Natural killer cell (primary cell): ENCODE results near the gene CFAP299. TPM values are rescaled to one million over a fixed set of nuclear protein-coding genes. Genes with fewer than 3 reads are reported as not detected.
A peak's percentile ranks its signal among the peaks of the same experiment; 100 is the strongest.

Experiments used
- ATAC-seq, 3 donors: fragments of 150-1000 bp in 2 of 3; fragments of 200-7000 bp in 1 of 3; cut with Tn5 transposase; 1 replicate in 1 of 3; 2 replicates in 2 of 3; pipeline ENCODE4 v1.10.0; 2021; ENCODE audit warnings: mild to moderate bottlenecking in 2 of 3, moderate library complexity in 2 of 3
- DNase-seq, 2 donors: peaks; one replicate each; pipeline versions ENCODE4 v3.0.0 to v3.0.0-alpha.2; 2013 to 2021; ENCODE audit warnings: mixed read lengths in 1 of 2
- H3K27ac ChIP-seq: one replicate; pipeline ENCODE4 v1.5.1; 2013; ENCODE audit warnings: mild to moderate bottlenecking, low read length
- H3K27me3 ChIP-seq: one replicate; pipeline ENCODE4 v1.6.1; 2013; ENCODE audit warnings: low read length; ENCODE audit not compliant: control insufficient read depth, insufficient read depth
- H3K36me3 ChIP-seq: one replicate; pipeline ENCODE4 v1.6.1; 2013; ENCODE audit warnings: low read length; ENCODE audit not compliant: control insufficient read depth, insufficient read depth
- H3K4me1 ChIP-seq: one replicate; pipeline ENCODE4 v1.6.1; 2013; ENCODE audit warnings: low read length; ENCODE audit not compliant: control insufficient read depth, insufficient read depth
- H3K4me3 ChIP-seq: one replicate; pipeline ENCODE4 v1.5.1; 2013; ENCODE audit warnings: low read length
- H3K9me3 ChIP-seq: one replicate; pipeline ENCODE4 v1.6.1; 2013; ENCODE audit warnings: low read length; ENCODE audit not compliant: control insufficient read depth, insufficient read depth
- H3K27ac Mint-ChIP-seq, 2 donors: one replicate each; pipeline ENCODE4 v1.8.0; 2022; ENCODE audit warnings: mild to moderate bottlenecking in 2 of 2, mixed read lengths in 2 of 2, moderate library complexity in 1 of 2
- H3K27me3 Mint-ChIP-seq, 2 donors: one replicate each; pipeline ENCODE4 v1.8.0; 2022; ENCODE audit warnings: low read depth in 2 of 2, mixed read lengths in 2 of 2
- H3K36me3 Mint-ChIP-seq: one replicate; pipeline ENCODE4 v1.8.0; 2022; ENCODE audit warnings: mixed read lengths
- H3K4me1 Mint-ChIP-seq, 2 donors: one replicate each; pipeline ENCODE4 v1.8.0; 2022; ENCODE audit warnings: mixed read lengths in 2 of 2
- H3K4me3 Mint-ChIP-seq: one replicate; pipeline ENCODE4 v1.8.0; 2022; ENCODE audit warnings: mild to moderate bottlenecking, moderate library complexity, mixed read lengths
- H3K9me3 Mint-ChIP-seq, 2 donors: one replicate each; pipeline ENCODE4 v1.8.0; 2022; ENCODE audit warnings: mixed read lengths in 2 of 2
- CTCF ChIP-seq: fragments of 200-600 bp; IDR thresholded peaks from one replicate; pipeline ENCODE4 v1.8.0; 2022; ENCODE audit warnings: antibody characterized with exemption
- WGBS: methylation state at CpG from one replicate; pipeline ENCODE4 v1.1.7; 2013; ENCODE audit warnings: missing lambda C conversion rate; ENCODE audit not compliant: insufficient coverage; 5-methylcytosine and 5-hydroxymethylcytosine counted together
- intact Hi-C: fragments of 100-400 bp; cut with micrococcal nuclease; formaldehyde crosslinking; loops from one replicate; pipeline ENCODE4 v1.14.2; 2022
- total RNA-seq, 4 donors: library from RNA; stranded (reverse); fragments of 120-200 nt in 1 of 4; gene quantifications; one replicate each; pipeline versions ENCODE4 v1.2.3 to v1.2.4, GENCODE V29; 2013 to 2022

Gene CFAP299
- total RNA-seq, 3 donors from 2014 or later (not counting 1 experiment from before 2014, with no cell fraction given), result not detected

DNA sequence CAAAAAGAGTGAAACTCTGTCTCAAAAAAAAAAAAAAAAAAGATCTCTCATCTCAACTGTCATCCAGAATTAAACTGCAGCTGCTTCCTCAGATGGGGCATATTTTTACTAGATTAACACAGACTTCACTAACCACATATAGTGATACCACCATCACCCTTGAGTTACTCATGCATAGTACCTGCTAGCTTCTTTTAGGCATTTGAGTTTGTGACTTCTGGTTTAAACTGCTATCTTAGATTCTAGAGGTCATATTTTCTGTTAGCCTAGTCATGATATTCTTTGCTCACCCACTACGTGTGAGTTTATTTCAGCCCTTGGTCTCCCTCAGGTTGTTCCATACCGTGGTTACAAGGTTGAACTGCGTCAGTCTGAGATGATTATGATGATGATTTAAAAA lies 540.1 kb downstream of the CFAP299 start:
- H3K36me3 Mint-ChIP-seq, result no peaks in the 10 kb centered on the region
- no peak for TF ChIP-seq CTCF
- H3K9me3 Mint-ChIP-seq, result no peaks in the 10 kb centered on the region
- WGBS, result 80% methylated on average over 1 of the region's 3 CpGs
- DNase-seq, result no peak
- no peak overlapping the region for H3K4me3 ChIP-seq
- no peak overlapping the region for H3K27ac Mint-ChIP-seq
- no peaks in the 10 kb centered on the region for H3K4me1 Mint-ChIP-seq
- H3K9me3 ChIP-seq, result no peaks in the 10 kb centered on the region
- H3K36me3 ChIP-seq, result no peaks in the 10 kb centered on the region
- no peaks in the 10 kb centered on the region for H3K4me1 ChIP-seq
- no peaks in the 10 kb centered on the region for H3K27me3 ChIP-seq
- peak in 1 of 3 donors; percentile 70 for ATAC-seq
- H3K27ac ChIP-seq, result no peak overlapping the region
- H3K27me3 Mint-ChIP-seq, result no peaks in the 10 kb centered on the region
- intact Hi-C loops, result no loop called here
- H3K4me3 Mint-ChIP-seq, result no peak overlapping the region

DNA sequence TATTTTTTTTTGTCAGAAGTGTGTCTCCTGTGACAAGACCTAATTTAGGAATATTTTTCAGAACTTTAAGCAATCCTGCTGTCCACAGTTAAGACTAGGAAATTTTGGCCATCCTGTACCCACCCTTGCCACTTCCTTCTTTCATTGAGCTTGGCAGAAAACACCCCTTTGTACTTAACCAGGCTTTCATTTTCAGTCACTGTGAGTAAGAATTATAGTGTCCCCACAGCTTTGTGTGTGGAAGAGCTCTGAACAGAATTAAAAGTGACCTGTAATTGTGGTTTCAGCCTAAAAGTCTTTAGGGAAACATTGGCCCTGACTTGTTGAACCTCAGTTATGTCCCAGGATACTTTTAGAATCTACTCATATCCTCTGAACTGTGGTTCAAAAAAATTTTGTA lies 541.3 kb downstream of the CFAP299 start:
- TF ChIP-seq CTCF, result no peak
- intact Hi-C loops, result no loop called here
- Mint-ChIP-seq H3K4me3 (no peak overlapping the region), H3K36me3 (no peaks in the 10 kb centered on the region), H3K27me3 (no peaks in the 10 kb centered on the region), H3K27ac (no peak overlapping the region), H3K9me3 (no peaks in the 10 kb centered on the region), H3K4me1 (no peaks in the 10 kb centered on the region)
- Histone ChIP-seq H3K27ac (no peak overlapping the region), H3K4me3 (no peak overlapping the region), H3K36me3 (no peaks in the 10 kb centered on the region), H3K27me3 (no peaks in the 10 kb centered on the region), H3K9me3 (no peaks in the 10 kb centered on the region), H3K4me1 (no peaks in the 10 kb centered on the region)
- DNase-seq (no peak), ATAC-seq (no peak)

GRCh38 chr4:80878218-80878617 lies 542.7 kb downstream of the CFAP299 start:
- Histone ChIP-seq H3K27me3 (no peaks in the 10 kb centered on the region), H3K36me3 (no peaks in the 10 kb centered on the region), H3K4me3 (no peak overlapping the region), H3K27ac (no peak overlapping the region), H3K4me1 (no peaks in the 10 kb centered on the region), H3K9me3 (no peaks in the 10 kb centered on the region)
- Mint-ChIP-seq H3K4me3 (no peak overlapping the region), H3K27ac (no peak overlapping the region), H3K36me3 (no peaks in the 10 kb centered on the region), H3K4me1 (no peaks in the 10 kb centered on the region), H3K9me3 (no peaks in the 10 kb centered on the region), H3K27me3 (no peaks in the 10 kb centered on the region)
- intact Hi-C loops, result no loop called here
- no CpG with 5 or more reads among the region's 1 CpG for WGBS
- TF ChIP-seq CTCF, result no peak
- ATAC-seq (no peak), DNase-seq (no peak)

DNA sequence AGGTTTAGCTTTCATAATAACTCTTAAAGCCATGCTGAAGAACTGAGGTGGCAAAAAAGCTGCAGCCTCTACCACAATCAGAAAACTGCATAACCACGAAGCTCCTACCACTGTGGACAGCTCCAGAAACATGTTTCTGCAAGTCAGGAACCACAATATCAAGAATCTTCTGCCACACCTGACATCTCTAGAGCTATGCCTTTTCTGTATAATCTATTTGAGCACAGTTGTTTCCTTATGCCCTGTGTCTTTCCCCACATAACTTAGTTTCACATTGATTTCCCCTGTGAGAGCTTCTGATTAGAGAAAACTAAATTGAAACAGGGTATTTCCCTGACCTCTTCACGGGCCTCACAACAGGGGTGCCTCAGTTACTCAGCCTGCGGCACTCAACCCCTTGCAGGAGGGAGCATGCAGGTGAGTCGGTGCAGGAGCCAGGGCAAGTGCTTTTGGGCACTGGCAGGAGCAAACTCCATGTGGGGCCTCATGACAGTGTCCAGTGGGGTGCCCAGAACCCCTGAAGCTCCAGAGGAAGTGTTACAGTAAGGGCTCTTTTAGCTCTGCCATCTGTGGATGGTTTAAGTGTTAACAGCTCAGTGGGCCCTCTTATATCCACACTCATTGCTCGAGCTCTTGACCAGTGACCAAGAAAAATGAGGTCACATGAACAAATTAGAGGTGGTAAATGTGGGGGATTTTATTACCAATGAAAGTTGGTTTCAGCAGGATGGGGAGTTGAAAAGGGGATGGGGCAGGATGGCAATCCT lies 562.2 kb downstream of the CFAP299 start:
- no peak for ATAC-seq
- Histone ChIP-seq H3K27me3 (no peaks in the 10 kb centered on the region), H3K4me1 (no peaks in the 10 kb centered on the region), H3K27ac (no peak overlapping the region), H3K36me3 (no peaks in the 10 kb centered on the region), H3K9me3 (no peaks in the 10 kb centered on the region), H3K4me3 (no peak overlapping the region)
- no peak overlapping the region for H3K4me3 Mint-ChIP-seq
- no peak for DNase-seq
- H3K27me3 Mint-ChIP-seq, result no peaks in the 10 kb centered on the region
- no peak for TF ChIP-seq CTCF
- 66% methylated on average over 5 of the region's 5 CpGs for WGBS
- intact Hi-C loops, result no loop called here
- no peaks in the 10 kb centered on the region for H3K4me1 Mint-ChIP-seq
- no peaks in the 10 kb centered on the region for H3K36me3 Mint-ChIP-seq
- no peaks in the 10 kb centered on the region for H3K9me3 Mint-ChIP-seq
- no peak overlapping the region for H3K27ac Mint-ChIP-seq
